Neural crest cell (in vitro differentiated cells): ENCODE measurements around the gene TSR3. TPM values are rescaled to one million over a fixed set of nuclear protein-coding genes. Genes with fewer than 3 reads are reported as not detected.
A peak's percentile ranks its signal among the peaks of the same experiment; 100 is the strongest.

Experiments used
- DNase-seq: peaks from one replicate; pipeline ENCODE4 v3.0.0; 2021; ENCODE audit warnings: low read depth, mixed read lengths, low spot score
- H3K27ac Mint-ChIP-seq: one replicate; pipeline ENCODE4 v1.8.0; 2021; ENCODE audit warnings: mild to moderate bottlenecking, mixed read lengths; ENCODE audit not compliant: unreplicated experiment
- H3K27me3 Mint-ChIP-seq: 2 replicates; pipeline ENCODE4 v1.8.0; 2021; ENCODE audit warnings: low read depth, mild to moderate bottlenecking, mixed read lengths
- H3K36me3 Mint-ChIP-seq: 2 replicates; pipeline ENCODE4 v1.8.0; 2021; ENCODE audit warnings: low read depth, mild to moderate bottlenecking, mixed read lengths
- H3K4me1 Mint-ChIP-seq: 2 replicates; pipeline ENCODE4 v1.8.0; 2021; ENCODE audit warnings: mixed read lengths
- H3K4me3 Mint-ChIP-seq: one replicate; pipeline ENCODE4 v1.8.0; 2021; ENCODE audit warnings: mild to moderate bottlenecking, mixed read lengths
- H3K9me3 Mint-ChIP-seq: 2 replicates; pipeline ENCODE4 v1.8.0; 2021; ENCODE audit warnings: mixed read lengths
- CTCF ChIP-seq: fragments of 200-600 bp; sonication (generic); conservative IDR thresholded peaks from 2 replicates; pipeline ENCODE4 v1.5.0; 2021; ENCODE audit warnings: antibody characterized with exemption, mild to moderate bottlenecking
- total RNA-seq: library from RNA; stranded (reverse); gene quantifications from 2 replicates; pipeline ENCODE4 v1.2.1, GENCODE V29; 2021

TSR3 gene
- total RNA-seq, 1 donor from 2014 or later, result 66.2 TPM

- H3K4me1 Mint-ChIP-seq, result peaks cover 14% of the 10 kb centered on the region
- no peak for DNase-seq
- peak overlapping the region; percentile 34 for H3K4me3 Mint-ChIP-seq
- TF ChIP-seq CTCF, result no peak
- no peak overlapping the region for H3K27ac Mint-ChIP-seq
- peaks cover 20% of the 10 kb centered on the region for H3K36me3 Mint-ChIP-seq
- peaks cover 8% of the 10 kb centered on the region for H3K27me3 Mint-ChIP-seq
- no peaks in the 10 kb centered on the region for H3K9me3 Mint-ChIP-seq
These were observed 37.8 kb downstream of the TSR3 start for GRCh38 chr16:1313721-1314369.

GRCh38 chr16:1312903-1313302 is 38.8 kb downstream of the TSR3 start:
- no peak for DNase-seq
- Mint-ChIP-seq H3K9me3 (no peaks in the 10 kb centered on the region), H3K27ac (no peak overlapping the region), H3K27me3 (peaks cover 9% of the 10 kb centered on the region), H3K36me3 (peaks cover 16% of the 10 kb centered on the region), H3K4me1 (peaks cover 14% of the 10 kb centered on the region), H3K4me3 (peak overlapping the region; percentile 82)
- no peak for TF ChIP-seq CTCF

- Mint-ChIP-seq H3K27ac (no peak overlapping the region), H3K4me3 (peak overlapping the region; percentile 82), H3K4me1 (peaks cover 14% of the 10 kb centered on the region), H3K36me3 (peaks cover 12% of the 10 kb centered on the region), H3K27me3 (peaks cover 9% of the 10 kb centered on the region), H3K9me3 (no peaks in the 10 kb centered on the region)
- TF ChIP-seq CTCF, result no peak
- no peak for DNase-seq
These were observed 39.2 kb downstream of the TSR3 start for GRCh38 chr16:1312467-1312816.

GRCh38 chr16:1311738-1312466 is 39.8 kb downstream of the TSR3 start:
- Mint-ChIP-seq H3K4me3 (peak overlapping the region; percentile 98), H3K36me3 (peaks cover 9% of the 10 kb centered on the region), H3K9me3 (no peaks in the 10 kb centered on the region), H3K27ac (no peak overlapping the region), H3K4me1 (peaks cover 14% of the 10 kb centered on the region), H3K27me3 (peaks cover 9% of the 10 kb centered on the region)
- DNase-seq, result no peak
- no peak for TF ChIP-seq CTCF

- Mint-ChIP-seq H3K27ac (peak overlapping the region; percentile 99), H3K4me1 (peaks cover 14% of the 10 kb centered on the region)
- TF ChIP-seq CTCF, result no peak
These were observed 40.4 kb downstream of the TSR3 start for GRCh38 chr16:1311212-1311737.

More at GRCh38 chr16:1311212-1311737, 40.4 kb downstream of the TSR3 start:
- Mint-ChIP-seq H3K4me3 (peak overlapping the region; percentile 98), H3K9me3 (no peaks in the 10 kb centered on the region), H3K27me3 (peaks cover 9% of the 10 kb centered on the region), H3K36me3 (peaks cover 8% of the 10 kb centered on the region)
- DNase-seq, result no peak
